CD4-positive, alpha-beta T cell treated with Interleukin-4 for 1 hour (primary cell): ENCODE results near the gene INO80C.
"Not testable (repeated sequence)": the region's sequence is repeated elsewhere in the genome, so short reads cannot be mapped to it uniquely, and the experiment has no call there.

ENCODE experiments used
- DNase-seq, 2 donors: peaks; one replicate each; pipeline ENCODE4 v3.0.0-alpha.2; 2020 to 2022

INO80C gene

DNA sequence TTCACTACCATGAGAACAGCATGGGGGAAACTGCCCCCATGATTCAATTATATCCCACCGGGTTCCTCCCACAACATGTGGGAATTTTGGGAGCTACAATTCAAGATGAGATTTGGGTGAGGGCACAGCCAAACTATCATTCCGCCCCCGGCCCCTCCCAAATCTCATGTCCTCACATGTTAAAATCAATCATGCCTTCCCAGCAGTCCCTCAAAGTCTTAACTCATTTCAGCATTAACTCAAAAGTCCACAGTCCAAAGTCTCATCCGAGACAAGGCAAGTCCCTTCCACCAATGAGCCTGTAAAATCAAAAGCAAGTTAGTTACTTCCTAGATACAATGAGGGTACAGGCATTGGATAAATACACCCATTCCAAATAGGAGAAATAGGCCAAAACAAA, 10.2 kb downstream of the INO80C start:
- DNase-seq = not testable (repeated sequence)

DNA sequence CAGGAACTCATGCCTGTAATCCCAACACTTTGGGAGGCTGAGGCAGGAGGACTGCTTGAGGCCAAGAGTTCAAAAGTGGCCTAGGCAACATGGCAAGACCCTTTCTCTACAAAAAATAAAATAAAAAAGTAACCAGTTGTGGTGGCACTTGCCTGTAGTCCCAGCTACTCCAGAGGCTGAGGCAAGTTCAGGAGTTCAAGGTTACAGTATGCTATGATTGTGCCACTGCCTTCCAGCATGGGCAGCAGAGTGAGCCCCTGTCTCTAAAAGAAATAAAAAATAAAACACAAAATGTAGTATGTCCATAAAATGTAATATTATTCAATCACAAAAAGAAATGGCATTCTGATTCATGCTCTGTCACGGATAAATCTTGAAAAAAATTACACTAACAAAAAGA, 11.9 kb downstream of the INO80C start:
- no peak for DNase-seq

DNA sequence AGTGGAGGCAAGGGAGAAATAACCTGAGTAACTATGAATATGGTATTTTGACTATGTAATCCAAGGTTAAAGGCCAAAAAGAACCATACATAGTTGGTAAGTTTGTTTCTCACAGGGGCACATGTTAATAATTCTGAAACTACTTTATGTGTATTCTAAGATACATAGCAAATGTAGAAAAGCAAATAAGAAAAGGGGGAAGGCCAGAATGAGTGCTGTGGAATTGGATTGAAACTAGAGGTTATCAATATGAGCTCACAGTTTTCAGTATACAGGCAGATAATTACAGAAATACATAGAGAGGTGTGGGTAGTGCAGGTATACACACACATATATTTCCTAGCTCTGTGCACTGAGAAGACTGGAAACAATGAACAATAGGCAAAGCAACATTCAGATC, 13.7 kb downstream of the INO80C start:
- DNase-seq = no peak

DNA sequence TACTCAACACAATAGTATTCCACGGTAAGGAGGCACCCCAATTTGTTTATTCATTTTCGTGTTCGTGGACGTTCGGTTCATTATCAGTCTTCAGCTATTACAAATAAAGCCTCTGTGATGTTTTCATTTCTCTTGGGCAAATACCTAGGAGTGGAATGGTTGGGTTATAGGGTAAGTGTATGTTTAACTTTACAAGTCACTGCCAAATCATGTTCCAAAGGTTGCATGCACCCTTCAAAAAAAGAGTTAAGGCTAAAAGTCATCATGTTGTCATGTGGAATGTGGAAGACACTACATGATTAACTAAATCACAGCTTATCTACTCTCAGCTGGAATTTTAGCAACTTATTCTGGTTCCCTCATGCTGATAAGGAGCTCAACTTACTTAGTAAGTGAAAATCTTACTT, 15.8 kb downstream of the INO80C start:
- DNase-seq = no peak

- no peak for DNase-seq
These were observed 17.7 kb downstream of the INO80C start for GRCh38 chr18:35479911-35480586.

GRCh38 chr18:35478520-35479435, 19.0 kb downstream of the INO80C start:
- DNase-seq = peak in 1 of 2 donors; percentile 59

GRCh38 chr18:35477974-35478373, 19.8 kb downstream of the INO80C start:
- no peak for DNase-seq

GRCh38 chr18:35477497-35477896, 20.3 kb downstream of the INO80C start:
- no peak for DNase-seq

GRCh38 chr18:35474884-35475283, 22.9 kb downstream of the INO80C start:
- DNase-seq = no peak

- DNase-seq = no peak
These were observed 24.2 kb downstream of the INO80C start for GRCh38 chr18:35473562-35473961.

DNA sequence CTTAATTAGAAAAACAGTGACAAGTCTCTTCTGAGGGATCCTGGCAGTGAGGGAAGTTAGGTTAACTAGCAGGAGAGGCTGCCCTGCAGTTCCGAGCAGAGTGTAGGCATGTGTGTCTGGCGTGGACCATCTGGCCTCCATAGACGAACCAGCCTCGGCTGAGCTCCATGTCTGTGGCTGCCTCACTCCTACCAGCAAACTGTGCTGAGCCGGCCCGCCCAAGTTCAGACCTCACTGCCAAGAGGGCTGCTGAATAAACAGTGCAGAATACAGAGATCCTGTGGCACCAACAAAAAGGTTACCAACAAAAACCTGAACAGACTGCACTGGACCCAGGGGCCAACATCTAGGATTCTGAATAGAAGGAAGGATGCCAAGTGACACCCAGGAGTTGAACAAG, 27.3 kb downstream of the INO80C start:
- DNase-seq = no peak

- no peak for DNase-seq
These were observed 28.0 kb downstream of the INO80C start for GRCh38 chr18:35469725-35470124.

- DNase-seq = no peak
These were observed 29.0 kb downstream of the INO80C start for GRCh38 chr18:35468711-35469110.

DNA sequence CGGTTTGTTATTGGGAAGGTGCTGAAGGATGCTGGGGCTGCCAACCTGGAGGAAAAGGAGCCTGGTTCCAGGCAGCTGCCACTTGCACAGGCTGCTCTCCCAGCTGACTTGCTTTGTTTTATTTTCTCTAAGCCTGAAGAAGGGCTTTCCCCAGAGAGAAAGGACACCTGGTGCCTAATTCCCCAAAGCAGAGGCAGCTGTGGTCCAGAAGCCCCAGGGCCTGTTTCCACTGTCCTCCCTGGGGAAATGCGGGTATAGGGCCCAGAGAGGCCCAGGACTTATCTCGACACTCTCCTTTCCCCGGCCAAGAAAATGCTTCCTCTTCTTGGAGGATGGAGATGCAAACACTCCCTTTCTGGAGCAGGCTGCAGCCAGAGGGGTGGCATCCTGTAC, 30.1 kb downstream of the INO80C start:
- no peak for DNase-seq

GRCh38 chr18:35466815-35467623, 30.7 kb downstream of the INO80C start:
- no peak for DNase-seq

- no peak for DNase-seq
These were observed 31.4 kb downstream of the INO80C start for GRCh38 chr18:35466334-35466733.

DNA sequence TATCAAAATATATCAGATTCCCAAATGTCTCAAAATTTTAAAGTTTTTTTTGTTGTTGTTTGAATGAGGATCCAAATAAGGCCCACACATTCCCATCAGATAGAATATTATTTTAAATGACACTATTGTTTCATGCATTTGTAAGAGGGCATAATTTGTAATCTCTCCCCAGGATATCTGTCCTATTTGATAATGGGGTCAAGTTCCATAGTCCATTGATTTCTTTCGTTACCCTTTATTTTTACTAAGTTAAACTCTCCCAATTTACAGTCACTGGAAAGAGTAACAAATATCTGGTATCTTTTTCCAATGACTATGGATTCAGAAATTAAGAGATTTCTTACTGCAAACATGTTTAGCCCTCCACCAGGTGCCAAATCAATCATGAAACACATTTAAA, 32.4 kb downstream of the INO80C start:
- no peak for DNase-seq

DNA sequence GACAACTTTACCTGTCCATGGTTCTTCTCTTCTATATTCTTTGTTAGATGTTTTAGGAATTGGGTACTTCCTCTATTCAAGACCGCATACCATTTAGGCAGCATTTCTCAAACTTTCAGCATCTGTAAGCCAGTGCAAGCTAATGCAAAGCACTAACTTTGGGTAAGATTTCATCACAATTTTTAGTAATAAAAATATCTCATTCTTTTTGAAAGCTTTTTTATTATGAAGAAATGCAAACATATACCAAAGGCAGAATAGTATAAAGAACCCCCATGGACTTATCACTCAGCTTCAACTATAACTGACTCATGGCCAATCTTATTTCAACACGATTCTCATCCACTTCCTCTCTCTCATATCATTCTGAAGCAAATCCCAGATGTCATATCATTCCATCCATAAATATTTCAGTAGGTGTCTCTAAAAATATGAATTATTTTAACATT, 32.9 kb downstream of the INO80C start:
- no peak for DNase-seq

- DNase-seq = no peak
These were observed 33.9 kb downstream of the INO80C start for GRCh38 chr18:35463827-35464226.

DNA sequence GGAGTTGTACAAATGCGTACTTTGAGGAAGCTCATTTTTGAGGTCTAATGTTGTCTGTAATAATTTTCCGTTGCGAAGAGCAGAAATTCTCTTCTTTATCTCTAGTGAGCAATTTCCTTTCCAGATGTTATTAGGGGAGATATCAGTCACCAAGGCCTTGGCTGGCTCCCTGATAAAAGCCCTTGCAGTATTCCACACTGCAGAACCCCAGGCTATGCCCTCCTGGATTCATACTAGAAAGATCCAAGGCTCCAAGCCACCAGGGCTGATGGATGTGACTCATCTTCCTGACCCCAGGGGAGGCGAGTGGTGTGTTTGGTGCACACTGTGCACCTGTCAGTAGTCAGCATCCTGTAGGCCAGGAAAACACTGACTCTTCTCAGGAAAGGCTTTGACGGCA, 34.7 kb downstream of the INO80C start:
- DNase-seq = no peak

DNA sequence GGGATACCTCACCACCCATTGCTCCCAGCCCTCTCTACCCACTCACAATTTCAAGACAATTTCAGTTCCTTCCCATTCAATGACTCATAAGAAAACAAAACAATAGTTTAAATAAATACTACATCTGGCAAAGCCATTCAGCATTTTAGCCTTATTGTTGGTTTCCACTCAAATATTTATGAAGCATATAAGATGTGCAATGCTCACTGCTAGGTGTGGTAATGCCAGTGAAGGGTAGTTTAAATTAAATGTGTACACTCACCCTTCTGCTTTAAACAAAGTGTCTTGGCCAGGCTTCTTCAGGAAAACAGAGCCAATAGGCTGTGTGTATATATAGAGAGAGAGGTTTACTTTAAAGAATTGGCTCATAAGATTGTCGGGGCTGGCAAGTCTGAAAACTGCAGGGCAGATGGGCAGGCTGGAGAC, 37.0 kb downstream of the INO80C start:
- DNase-seq = no peak

DNA sequence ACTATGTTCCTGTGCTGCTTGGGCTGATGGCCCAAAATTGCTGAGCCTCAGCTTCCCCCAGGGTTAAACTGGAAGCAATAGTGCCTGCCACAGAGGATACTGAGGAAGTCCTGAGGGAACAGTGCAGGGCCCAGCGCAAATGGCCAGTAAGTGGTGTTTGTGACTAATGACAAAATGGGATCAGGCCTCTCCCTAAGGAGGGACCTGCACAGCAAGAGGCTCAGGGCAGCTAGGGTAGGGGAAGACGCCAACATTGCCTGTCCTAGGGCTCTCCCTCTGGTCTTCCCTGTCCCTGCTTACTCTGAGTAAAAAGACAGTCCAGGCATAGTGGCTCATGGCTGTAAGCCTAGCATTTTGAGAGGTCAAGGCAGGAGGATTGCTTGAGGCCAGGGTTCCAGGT, 37.8 kb downstream of the INO80C start:
- no peak for DNase-seq
